ENCODE measurements around the gene MLXIP. TPM values are rescaled to one million over a fixed set of nuclear protein-coding genes. Genes with fewer than 3 reads are reported as not detected.
"Not testable (repeated sequence)": the region's sequence is repeated elsewhere in the genome, so short reads cannot be mapped to it uniquely, and the experiment has no call there.

Gene MLXIP
- total and polyA plus RNA-seq, 7 donors, result 50.9 to 184 (median 114) TPM

- H3K36me3 ChIP-seq (ENCODE audit: insufficient read depth in 1 of 2, low read depth in 1 of 2), result peaks cover 0 to 64% of the 10 kb centered on the region in 2 donors
- ATAC-seq (no peak), DNase-seq (no peak)
- no peaks in the 10 kb centered on the region for H3K27me3 ChIP-seq (ENCODE audit: insufficient read depth in 3 of 3, low read length in 2 of 3)
- no peaks in the 10 kb centered on the region for H3K9me3 ChIP-seq
- WGBS, 3 donors, result 85% methylated on average over 21 of the region's 21 CpGs
- no peak overlapping the region for H3K4me3 ChIP-seq
- intact Hi-C loops (cut with DNase I), result no loop called here
- no peak for TF ChIP-seq CTCF (IDR thresholded peaks at IDR 0.05)
- H3K27ac ChIP-seq, result no peak overlapping the region
- no peaks in the 10 kb centered on the region for H3K4me1 ChIP-seq
These were observed 37.8 kb upstream of the MLXIP start for GRCh38 chr12:122040579-122041386.

DNA sequence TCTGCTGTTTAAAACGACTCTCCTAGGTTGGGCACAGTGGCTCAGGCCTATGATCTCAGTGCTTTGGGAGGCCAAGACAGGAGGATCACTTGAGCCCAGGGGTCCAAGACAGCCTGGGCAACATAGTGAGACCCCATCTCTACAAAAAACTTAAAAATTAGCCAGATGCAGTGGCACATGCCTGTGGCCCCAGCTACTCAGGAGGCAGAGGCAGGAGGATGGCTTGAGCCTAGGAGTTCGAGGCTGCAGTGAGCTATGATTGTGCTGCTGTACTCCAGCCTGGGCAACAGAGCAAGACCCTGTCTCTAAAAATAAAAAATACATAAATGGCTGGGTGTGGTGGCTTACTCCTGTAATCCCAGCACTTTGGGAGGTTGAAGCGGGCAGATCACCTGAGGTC lies 37.1 kb upstream of the MLXIP start:
- H3K27ac ChIP-seq; DNase-seq; H3K4me1 ChIP-seq; ATAC-seq; H3K9me3 ChIP-seq; intact Hi-C loops (cut with DNase I); H3K27me3 ChIP-seq (ENCODE audit: insufficient read depth in 3 of 3, low read length in 2 of 3); H3K4me3 ChIP-seq: not testable (repeated sequence)
- peaks cover 0 to 64% of the 10 kb centered on the region in 2 donors for H3K36me3 ChIP-seq (ENCODE audit: insufficient read depth in 1 of 2, low read depth in 1 of 2)
- WGBS, 3 donors, result 90 to 97% (median 95%) methylated on average over 3 of the region's 3 CpGs

- peaks cover 0 to 64% of the 10 kb centered on the region in 2 donors for H3K36me3 ChIP-seq (ENCODE audit: insufficient read depth in 1 of 2, low read depth in 1 of 2)
These were observed 35.6 kb upstream of the MLXIP start for GRCh38 chr12:122042910-122043309.

GRCh38 chr12:122043476-122043875 lies 35.1 kb upstream of the MLXIP start:
- WGBS, 3 donors, result 68 to 86% (median 77%) methylated on average over 15 of the region's 15 CpGs
- no peak for TF ChIP-seq CTCF (IDR thresholded peaks at IDR 0.05)
- intact Hi-C loops (cut with DNase I), result no loop called here
- H3K9me3 ChIP-seq, result no peaks in the 10 kb centered on the region
- no peaks in the 10 kb centered on the region for H3K27me3 ChIP-seq (ENCODE audit: insufficient read depth in 3 of 3, low read length in 2 of 3)
- no peaks in the 10 kb centered on the region for H3K4me1 ChIP-seq
- no peak for DNase-seq
- no peak for ATAC-seq
- no peak overlapping the region for H3K27ac ChIP-seq
- H3K36me3 ChIP-seq (ENCODE audit: insufficient read depth in 1 of 2, low read depth in 1 of 2), result peaks cover 0 to 62% of the 10 kb centered on the region in 2 donors
- H3K4me3 ChIP-seq, result no peak overlapping the region

More at GRCh38 chr12:122042910-122043309, 35.6 kb upstream of the MLXIP start:
- H3K9me3 ChIP-seq, result no peaks in the 10 kb centered on the region
- no peak for ATAC-seq
- intact Hi-C loops (cut with DNase I), result no loop called here
- H3K4me3 ChIP-seq, result no peak overlapping the region
- H3K27me3 ChIP-seq (ENCODE audit: insufficient read depth in 3 of 3, low read length in 2 of 3), result no peaks in the 10 kb centered on the region
- H3K27ac ChIP-seq, result no peak overlapping the region
- 74 to 78% (median 76%) methylated on average over 11 of the region's 11 CpGs for WGBS, 3 donors
- TF ChIP-seq CTCF (IDR thresholded peaks at IDR 0.05), result no peak
- H3K4me1 ChIP-seq, result no peaks in the 10 kb centered on the region
- DNase-seq, result no peak

- no peaks in the 10 kb centered on the region for H3K9me3 ChIP-seq
- no peaks in the 10 kb centered on the region for H3K27me3 ChIP-seq (ENCODE audit: insufficient read depth in 3 of 3, low read length in 2 of 3)
- no peaks in the 10 kb centered on the region for H3K4me1 ChIP-seq
- 97 to 98% (median 98%) methylated on average over 7 of the region's 7 CpGs for WGBS, 3 donors
- no peak for TF ChIP-seq CTCF (IDR thresholded peaks at IDR 0.05)
- peaks cover 0 to 46% of the 10 kb centered on the region in 2 donors for H3K36me3 ChIP-seq (ENCODE audit: insufficient read depth in 1 of 2, low read depth in 1 of 2)
- ATAC-seq, result no peak
- intact Hi-C loops (cut with DNase I), result no loop called here
- H3K4me3 ChIP-seq, result no peak overlapping the region
- no peak for DNase-seq
- no peak overlapping the region for H3K27ac ChIP-seq
These were observed 33.3 kb upstream of the MLXIP start for GRCh38 chr12:122045262-122045661.

Data from psoas muscle (tissue), 8 donors.